HG03025 (cell line): ENCODE data around the gene ABLIM2.

ENCODE experiments used
- ATAC-seq: cut with Tn5 transposase; IDR thresholded peaks from one replicate; pipeline ENCODE4 v1.9.1; 2021; ENCODE audit warnings: mild to moderate bottlenecking, moderate library complexity; ENCODE audit not compliant: unreplicated experiment, low FRiP score

The ABLIM2 gene

GRCh38 chr4:8177552-8177951, 18.9 kb upstream of the ABLIM2 start:
- no peak for ATAC-seq

GRCh38 chr4:8176547-8177399, 18.2 kb upstream of the ABLIM2 start:
- ATAC-seq: no peak

- ATAC-seq: no peak
These were observed 17.1 kb upstream of the ABLIM2 start for GRCh38 chr4:8175686-8176085.

DNA sequence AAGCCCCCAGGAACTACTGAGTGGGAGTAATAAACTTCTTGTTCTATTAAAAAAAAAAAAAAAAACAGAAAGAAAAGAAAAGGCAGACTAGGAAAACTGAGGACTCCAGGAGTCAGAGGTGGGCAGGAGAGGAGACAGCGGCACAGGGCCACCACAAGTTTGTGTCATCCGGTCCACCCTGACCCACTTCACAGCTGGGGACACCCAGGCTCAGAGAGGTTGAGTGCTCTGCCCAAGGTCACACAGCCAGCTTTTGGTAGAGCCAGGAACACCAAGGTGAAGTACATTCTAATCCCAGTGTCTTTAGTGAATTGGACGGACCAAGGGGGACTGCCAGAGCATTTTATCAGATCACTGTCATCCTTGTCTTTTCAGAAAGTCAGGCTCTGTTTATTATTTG, 16.4 kb upstream of the ABLIM2 start:
- ATAC-seq: no peak

DNA sequence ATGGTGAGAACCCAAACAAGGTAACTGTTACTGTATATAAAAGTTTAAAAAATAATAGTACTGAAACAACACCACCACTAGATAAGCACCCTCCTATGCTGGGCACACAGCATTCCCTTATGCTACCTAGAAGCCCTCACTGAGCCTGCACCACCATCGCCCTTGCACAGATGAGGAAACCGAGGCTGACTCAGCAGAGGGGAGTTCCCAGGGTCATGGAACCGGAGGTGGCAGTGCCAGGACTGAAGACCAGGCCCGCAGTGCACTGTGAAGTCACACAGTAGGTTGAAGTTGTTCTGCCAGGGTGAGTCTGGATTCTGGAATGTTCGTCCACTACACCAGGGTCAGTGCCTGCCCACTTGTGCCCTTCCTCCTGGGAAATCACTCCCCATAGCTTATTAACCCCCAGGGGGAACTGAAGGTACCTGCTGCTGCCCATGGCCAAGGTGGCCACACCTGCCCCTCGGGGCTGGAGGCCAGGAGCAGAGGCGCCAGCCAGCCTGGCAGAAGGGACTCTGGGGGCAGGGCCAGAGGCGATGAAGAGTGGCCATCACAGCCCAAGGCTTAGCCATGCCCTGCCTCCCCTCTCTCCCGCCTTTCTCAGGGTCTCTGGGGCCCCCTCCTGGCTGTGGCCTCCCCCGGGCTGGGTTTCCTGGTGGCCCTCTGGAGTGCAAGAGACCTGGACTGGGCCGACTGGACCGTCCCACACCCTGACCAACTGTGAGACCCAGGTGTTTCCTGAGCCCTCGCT, 15.1 kb upstream of the ABLIM2 start:
- no peak for ATAC-seq

GRCh38 chr4:8171984-8172924, 13.6 kb upstream of the ABLIM2 start:
- no peak for ATAC-seq

DNA sequence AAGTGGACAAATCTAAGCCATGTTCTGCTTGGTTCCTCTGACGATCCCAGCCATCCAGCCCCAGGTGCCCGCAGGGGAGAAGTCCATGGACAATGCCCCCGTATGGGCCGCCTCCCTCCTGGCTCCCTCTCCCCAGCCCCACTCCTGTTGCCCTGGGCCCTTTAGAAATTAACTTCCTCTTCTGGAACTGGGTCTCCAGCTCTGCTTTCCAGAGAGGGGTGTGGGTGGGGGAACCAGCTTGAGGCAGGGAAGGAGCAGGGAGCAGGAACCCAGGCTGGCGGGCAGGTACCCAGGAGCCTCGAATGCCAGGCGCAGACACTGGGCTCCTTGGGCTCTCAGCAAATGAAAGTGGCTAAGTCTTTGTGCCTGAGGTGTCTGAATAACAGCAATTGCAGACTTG, 12.7 kb upstream of the ABLIM2 start:
- no peak for ATAC-seq

DNA sequence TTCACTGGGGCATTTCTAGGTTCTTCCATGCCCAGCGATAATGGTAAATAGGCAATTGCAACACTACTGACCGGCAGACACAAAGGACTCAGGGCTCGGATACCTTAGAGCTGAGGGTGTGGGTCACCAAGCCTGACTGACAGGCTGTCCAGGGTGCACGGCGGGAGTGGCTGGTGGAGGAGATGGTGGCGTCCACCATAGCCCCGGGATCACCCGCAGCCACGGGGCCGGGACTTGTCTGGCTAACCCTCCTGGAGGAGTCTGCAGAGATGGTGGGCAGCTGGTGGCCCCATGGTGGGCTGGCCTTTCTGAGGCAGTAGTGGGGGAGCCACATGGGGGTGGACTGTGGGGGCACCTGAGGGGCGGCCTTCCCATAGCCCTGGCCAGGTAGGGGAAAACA, 11.7 kb upstream of the ABLIM2 start:
- no peak for ATAC-seq

GRCh38 chr4:8169763-8170162, 11.2 kb upstream of the ABLIM2 start:
- no peak for ATAC-seq

DNA sequence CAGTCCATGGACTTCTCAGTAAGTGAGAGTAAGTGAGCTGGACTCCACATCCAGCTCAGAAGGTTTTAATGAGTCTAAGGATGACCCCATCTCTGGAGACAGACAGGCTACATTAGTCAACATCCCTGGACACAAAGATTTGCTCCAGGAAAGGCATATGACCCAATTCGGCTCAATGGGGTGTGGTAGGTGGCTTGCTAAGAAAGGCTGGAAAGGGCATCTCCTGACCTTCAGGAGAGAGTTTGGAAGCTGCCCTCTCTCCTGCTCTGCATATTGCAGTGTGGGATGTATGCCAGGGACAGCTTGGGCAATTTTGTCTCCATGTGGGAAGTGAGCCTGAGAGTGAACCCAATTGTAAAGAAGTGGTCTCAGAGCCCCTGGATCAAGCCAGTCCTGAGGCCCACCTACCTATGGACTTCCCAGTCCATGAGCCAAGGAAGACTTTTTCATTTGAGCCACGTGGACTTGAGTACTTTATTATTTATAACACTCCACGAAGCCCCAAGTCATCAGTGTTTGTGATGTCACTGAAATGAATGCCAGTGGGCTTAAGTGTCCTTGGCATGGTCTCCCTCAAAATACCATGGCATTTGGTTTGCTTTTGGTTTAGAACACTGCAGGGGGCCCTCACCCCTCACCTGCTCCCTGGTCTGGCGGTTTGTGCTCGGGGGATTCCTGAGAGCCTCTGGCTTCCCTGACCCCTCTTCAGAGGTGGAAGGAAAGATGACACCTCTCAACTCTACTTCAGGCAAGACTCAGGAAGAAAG, 10.4 kb upstream of the ABLIM2 start:
- ATAC-seq: no peak

DNA sequence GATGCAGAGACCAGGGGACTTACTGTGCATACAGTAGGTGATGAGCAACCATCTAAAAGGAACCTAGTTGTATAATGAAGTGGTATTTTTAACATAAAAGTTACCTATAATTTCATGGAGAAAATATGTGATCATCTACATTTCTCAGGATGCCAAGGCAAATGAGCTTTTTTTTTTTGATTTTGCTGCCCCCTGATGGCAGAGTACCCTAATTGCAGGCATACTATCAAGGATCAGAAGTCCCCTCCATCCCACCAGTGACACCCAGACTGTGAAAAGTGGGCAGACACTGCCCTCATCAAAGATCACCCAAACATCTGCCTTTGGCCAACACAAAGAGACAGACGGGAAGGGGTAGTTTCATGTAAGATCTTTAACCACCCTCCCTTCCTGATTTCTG, 9.6 kb upstream of the ABLIM2 start:
- ATAC-seq: no peak

DNA sequence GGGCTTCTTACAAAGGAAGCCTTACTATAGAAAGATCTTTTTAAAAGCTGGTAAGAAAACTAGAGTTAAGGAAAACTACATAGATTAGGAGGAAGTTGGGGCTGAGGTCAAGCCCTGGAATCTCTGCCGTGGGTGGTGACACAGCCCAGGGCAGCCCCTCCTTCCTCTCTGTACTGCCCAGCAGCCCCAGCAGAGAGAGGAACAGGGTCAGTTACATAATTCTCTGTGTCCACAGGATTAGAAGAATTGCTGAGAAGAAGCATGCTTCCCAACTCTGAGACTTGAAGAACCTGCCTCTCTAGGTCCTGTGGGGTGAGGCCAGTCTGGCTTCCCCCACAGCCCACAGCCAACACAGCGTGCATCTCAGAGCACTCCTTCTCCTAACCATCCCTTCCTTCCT, 9.2 kb upstream of the ABLIM2 start:
- no peak for ATAC-seq

GRCh38 chr4:8167291-8167690, 8.7 kb upstream of the ABLIM2 start:
- no peak for ATAC-seq

GRCh38 chr4:8165374-8165896, 6.8 kb upstream of the ABLIM2 start:
- ATAC-seq: no peak

DNA sequence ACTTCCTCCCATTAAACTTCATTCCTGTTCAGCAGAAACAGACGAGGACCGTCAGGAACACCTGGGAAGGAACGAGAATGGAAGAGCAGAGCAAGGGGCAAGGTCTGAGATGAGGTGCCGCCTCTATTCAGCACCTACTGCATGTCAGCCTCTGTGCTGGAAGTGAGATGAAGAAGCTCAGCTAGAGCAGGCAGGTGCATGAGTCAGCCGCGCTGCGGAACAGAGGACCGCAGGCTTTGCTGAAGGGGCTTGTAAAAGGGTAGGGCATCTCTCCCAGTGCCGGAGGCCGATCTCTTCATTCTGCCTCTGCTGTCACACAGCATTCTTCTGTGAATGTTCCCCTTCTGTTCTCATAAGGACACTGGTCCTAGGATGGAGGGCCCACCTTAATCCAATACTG, 6.1 kb upstream of the ABLIM2 start:
- ATAC-seq: no peak

GRCh38 chr4:8164194-8164565, 5.6 kb upstream of the ABLIM2 start:
- ATAC-seq: no peak

- no peak for ATAC-seq
These were observed 5.0 kb upstream of the ABLIM2 start for GRCh38 chr4:8163436-8164193.

GRCh38 chr4:8163026-8163425, 4.4 kb upstream of the ABLIM2 start:
- no peak for ATAC-seq

DNA sequence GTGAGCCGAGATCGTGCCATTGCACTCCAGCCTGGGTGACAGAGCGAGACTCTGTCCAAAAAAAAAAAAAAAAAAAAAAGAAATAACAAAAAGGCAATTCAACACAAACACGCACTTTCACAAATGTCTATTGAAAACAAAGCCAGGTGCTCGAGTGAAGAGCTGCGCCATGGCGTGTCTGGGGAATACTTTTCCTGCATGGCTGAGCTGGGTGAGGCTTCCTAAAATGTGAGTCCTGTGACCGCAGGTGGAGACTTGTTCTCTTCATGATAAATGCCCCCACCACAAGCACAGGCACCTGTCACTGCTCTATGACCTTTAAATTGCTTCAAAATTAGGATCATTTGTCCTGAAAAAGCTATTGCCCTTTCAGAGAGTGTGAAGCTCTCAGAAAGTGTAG, 4.0 kb upstream of the ABLIM2 start:
- ATAC-seq: no peak
